ENCODE measurements around the gene DDX19B.
"Not testable (repeated sequence)": the region's sequence is repeated elsewhere in the genome, so short reads cannot be mapped to it uniquely, and the experiment has no call there.

Gene DDX19B

DNA sequence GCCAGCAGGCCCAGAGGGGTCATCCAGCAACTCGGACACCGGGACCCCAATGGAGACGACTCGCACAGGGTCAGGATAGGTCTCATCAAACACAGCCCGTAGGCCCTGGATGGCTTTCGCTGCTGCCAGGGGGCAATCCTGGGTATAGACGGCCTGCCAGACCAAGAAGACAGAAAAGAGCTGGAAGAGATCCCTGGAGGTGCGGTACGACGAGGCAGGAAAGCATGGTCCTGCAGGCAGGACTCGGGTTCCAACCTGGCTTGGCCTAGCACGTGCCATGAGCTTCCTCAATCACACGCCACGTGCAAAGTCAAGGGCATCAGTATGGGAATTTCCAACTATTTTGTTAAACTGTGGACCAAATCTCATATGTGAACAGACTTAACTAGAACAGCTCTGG, 40.9 kb upstream of the DDX19B start:
- no peak for TF ChIP-seq JUND (IDR thresholded peaks at IDR 0.05; ENCODE audit: low read depth)
- DNase-seq (ENCODE audit: low read depth in 1 of 2, low spot score in 1 of 2), result no peak
- in situ Hi-C loops (cut with HindIII; ENCODE audit: low pct_unique_long_range_greater_than_20kb, low sequenced_read_pairs), result no loop called here

- in situ Hi-C loops (cut with HindIII; ENCODE audit: low pct_unique_long_range_greater_than_20kb, low sequenced_read_pairs), result no loop called here
- no peak for DNase-seq (ENCODE audit: low read depth in 1 of 2, low spot score in 1 of 2)
- TF ChIP-seq JUND (IDR thresholded peaks at IDR 0.05; ENCODE audit: low read depth), result no peak
Measured at GRCh38 chr16:70258946-70259345, 40.0 kb upstream of the DDX19B start.

GRCh38 chr16:70259903-70260302, 39.1 kb upstream of the DDX19B start:
- in situ Hi-C loops (cut with HindIII; ENCODE audit: low pct_unique_long_range_greater_than_20kb, low sequenced_read_pairs), result not testable (repeated sequence)
- DNase-seq (ENCODE audit: low read depth in 1 of 2, low spot score in 1 of 2), result peak in 1 of 2 experiments; percentile 25

DNA sequence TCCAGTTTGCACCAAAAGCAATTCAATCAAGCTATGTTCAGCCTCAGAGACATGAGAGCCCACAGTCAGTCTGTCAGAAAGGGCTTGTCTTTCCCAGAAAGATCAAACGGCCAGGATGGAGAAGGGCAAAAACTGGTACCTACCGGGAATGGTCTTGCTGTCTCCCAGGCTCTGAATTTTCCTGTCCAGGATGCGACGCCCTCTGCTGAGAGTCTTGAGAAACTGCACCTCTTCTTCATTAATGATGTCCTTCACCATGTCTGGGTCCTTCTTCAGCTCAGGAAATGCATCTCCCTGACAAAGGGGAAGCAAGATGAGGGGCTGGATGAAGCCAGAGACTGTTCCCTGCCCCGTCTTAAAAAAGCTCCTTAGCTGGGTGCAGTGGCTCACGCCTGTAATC, 31.5 kb upstream of the DDX19B start:
- TF ChIP-seq JUND (IDR thresholded peaks at IDR 0.05; ENCODE audit: low read depth), result no peak
- DNase-seq (ENCODE audit: low read depth in 1 of 2, low spot score in 1 of 2), result peak; percentile 51 to 74
- in situ Hi-C loops (cut with HindIII; ENCODE audit: low pct_unique_long_range_greater_than_20kb, low sequenced_read_pairs), result no loop called here

- DNase-seq (ENCODE audit: low read depth in 1 of 2, low spot score in 1 of 2); in situ Hi-C loops (cut with HindIII; ENCODE audit: low pct_unique_long_range_greater_than_20kb, low sequenced_read_pairs): not testable (repeated sequence)
Measured at GRCh38 chr16:70267922-70268321, 31.1 kb upstream of the DDX19B start.

DNA sequence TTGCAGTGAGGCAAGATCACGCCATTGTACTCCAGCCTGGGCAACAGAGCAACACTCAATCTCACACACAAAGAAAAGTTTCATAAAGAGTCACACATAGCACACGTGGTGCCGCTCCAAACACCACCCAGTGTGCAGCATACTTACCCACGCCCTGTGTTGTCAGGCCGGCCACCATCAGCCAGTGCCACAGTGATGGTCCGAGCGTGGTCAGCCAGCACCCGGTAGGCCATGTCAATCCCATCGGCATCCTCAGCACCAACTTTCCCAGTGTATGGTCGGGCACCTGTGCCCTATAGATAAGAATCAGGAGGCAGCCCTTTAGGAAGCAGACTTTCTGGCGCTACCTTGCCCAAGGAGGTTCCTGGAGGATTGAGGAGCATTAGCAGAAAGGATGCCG, 29.5 kb upstream of the DDX19B start:
- no peak for DNase-seq (ENCODE audit: low read depth in 1 of 2, low spot score in 1 of 2)
- no peak for TF ChIP-seq JUND (IDR thresholded peaks at IDR 0.05; ENCODE audit: low read depth)
- in situ Hi-C loops (cut with HindIII; ENCODE audit: low pct_unique_long_range_greater_than_20kb, low sequenced_read_pairs), result no loop called here

- no peak for DNase-seq (ENCODE audit: low read depth in 1 of 2, low spot score in 1 of 2)
- TF ChIP-seq JUND (IDR thresholded peaks at IDR 0.05; ENCODE audit: low read depth), result no peak
- in situ Hi-C loops (cut with HindIII; ENCODE audit: low pct_unique_long_range_greater_than_20kb, low sequenced_read_pairs), result no loop called here
Measured at GRCh38 chr16:70270176-70270575, 28.8 kb upstream of the DDX19B start.

- no peak for DNase-seq (ENCODE audit: low read depth in 1 of 2, low spot score in 1 of 2)
- in situ Hi-C loops (cut with HindIII; ENCODE audit: low pct_unique_long_range_greater_than_20kb, low sequenced_read_pairs), result no loop called here
Measured at GRCh38 chr16:70271696-70272095, 27.3 kb upstream of the DDX19B start.

GRCh38 chr16:70276392-70276791, 22.6 kb upstream of the DDX19B start:
- no peak for DNase-seq (ENCODE audit: low read depth in 1 of 2, low spot score in 1 of 2)
- in situ Hi-C loops (cut with HindIII; ENCODE audit: low pct_unique_long_range_greater_than_20kb, low sequenced_read_pairs), result no loop called here
- no peak for TF ChIP-seq JUND (IDR thresholded peaks at IDR 0.05; ENCODE audit: low read depth)

More at GRCh38 chr16:70271696-70272095, 27.3 kb upstream of the DDX19B start:
- no peak for TF ChIP-seq JUND (IDR thresholded peaks at IDR 0.05; ENCODE audit: low read depth)

DNA sequence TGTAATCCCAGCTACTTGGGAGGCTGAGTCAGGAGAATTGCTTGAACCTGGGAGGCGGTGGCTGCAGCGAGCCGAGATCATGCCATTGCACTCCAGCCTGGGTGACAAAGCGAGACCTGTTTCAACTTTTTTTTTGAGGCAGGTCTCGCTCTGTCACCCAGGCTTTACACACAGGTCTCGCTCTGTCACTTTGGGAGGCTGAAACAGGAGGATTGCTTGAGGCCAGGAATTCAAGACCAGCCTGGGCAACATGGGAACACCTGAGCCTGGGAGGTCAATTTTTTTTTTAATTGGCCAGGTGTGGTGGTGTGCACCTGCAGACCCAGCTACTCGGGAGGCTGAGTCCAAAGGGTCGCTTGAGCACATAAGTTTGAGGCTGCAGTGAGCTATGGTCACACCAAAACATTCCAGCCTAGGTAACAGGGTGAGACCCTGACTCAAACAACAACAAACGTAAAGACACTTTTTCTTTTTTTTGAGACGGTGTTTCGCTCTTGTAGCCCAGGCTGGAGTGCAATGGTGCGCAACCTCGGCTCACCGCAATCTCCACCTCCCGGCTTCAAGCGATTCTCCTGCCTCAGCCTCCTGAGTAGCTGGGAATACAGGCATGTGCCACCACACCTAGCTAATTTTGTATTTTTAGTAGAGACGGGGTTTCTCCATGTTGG, 11.5 kb upstream of the DDX19B start:
- DNase-seq (ENCODE audit: low read depth in 1 of 2, low spot score in 1 of 2); in situ Hi-C loops (cut with HindIII; ENCODE audit: low pct_unique_long_range_greater_than_20kb, low sequenced_read_pairs): not testable (repeated sequence)

DNA sequence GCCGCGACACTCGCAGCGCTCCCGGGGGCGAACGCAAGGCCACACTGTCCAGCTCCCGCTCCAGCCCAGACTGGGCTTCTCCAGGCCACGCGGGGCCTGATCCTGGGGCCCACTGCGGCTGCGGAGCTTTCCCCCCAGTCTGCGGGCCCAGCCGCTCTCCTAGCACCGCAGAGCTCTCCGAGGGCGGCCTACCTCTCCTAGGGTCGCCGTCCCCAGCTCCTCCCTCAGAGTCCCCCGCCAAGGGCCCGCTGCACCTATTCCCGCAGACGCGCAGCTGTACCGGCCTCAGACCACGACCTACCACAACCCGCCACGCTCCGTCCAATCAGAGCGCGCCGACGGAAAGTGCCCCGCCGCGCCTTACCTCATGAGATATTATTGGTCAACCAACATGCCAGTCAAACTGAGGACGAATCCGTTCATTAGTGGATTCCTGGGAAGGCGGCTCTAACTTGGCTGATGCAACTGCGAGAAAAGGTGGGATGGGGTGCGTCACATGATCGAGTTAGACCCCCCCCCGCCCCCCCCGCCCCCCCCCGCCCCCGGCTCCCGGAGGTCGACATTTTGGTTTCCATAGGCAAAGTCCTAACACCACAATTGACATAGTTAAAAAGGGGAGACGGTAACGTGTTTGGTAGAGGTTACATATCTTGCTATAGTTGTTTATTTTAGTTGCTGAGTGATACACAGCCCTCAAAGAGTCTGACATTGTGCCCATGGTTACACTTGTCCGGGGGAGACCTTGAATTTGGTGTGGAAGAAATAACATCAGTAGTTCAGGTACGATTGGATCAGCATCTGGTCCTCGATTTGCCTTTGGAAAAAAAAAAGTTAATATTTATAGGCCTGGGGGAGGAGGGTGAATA, 9.5 kb upstream of the DDX19B start, which contains the start of gene AARS1:
Gene AARS1 (minus strand): TSS at position 278 of the 866 bp plus-strand sequence. CDS start 6,743 bp downstream, outside the sequence.
- in situ Hi-C loops (cut with HindIII; ENCODE audit: low pct_unique_long_range_greater_than_20kb, low sequenced_read_pairs), result no loop called here
- peak; percentile 97 to 100 for DNase-seq (ENCODE audit: low read depth in 1 of 2, low spot score in 1 of 2)
- no peak for TF ChIP-seq JUND (IDR thresholded peaks at IDR 0.05; ENCODE audit: low read depth)

DNA sequence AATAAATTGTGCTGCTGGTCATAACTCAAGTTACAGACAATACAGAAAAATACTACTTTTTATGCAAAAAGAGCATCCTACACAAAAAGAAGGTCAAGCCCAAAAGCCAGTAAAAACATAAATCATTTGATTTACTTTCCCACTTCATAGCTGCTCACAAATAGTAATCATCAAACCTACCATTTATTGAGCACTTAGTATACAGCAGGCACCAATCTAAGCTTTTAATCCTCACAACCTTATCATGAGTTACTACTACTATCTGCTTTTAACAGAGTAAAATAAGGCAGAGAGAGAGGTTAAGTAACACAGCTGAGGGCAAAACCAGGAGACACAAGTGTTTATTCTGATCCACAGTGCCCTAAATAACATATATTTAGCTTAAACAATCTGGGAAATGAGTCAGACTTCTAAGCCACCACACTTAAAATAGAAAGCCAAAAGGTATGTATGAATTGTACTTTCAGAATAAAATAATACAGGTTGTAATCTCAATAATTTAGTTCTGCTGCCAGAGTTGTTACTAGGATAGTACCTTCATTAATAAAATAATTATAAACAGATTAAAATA, 8.0 kb upstream of the DDX19B start:
- in situ Hi-C loops (cut with HindIII; ENCODE audit: low pct_unique_long_range_greater_than_20kb, low sequenced_read_pairs), result no loop called here
- no peak for DNase-seq (ENCODE audit: low read depth in 1 of 2, low spot score in 1 of 2)
- TF ChIP-seq JUND (IDR thresholded peaks at IDR 0.05; ENCODE audit: low read depth), result no peak

DNA sequence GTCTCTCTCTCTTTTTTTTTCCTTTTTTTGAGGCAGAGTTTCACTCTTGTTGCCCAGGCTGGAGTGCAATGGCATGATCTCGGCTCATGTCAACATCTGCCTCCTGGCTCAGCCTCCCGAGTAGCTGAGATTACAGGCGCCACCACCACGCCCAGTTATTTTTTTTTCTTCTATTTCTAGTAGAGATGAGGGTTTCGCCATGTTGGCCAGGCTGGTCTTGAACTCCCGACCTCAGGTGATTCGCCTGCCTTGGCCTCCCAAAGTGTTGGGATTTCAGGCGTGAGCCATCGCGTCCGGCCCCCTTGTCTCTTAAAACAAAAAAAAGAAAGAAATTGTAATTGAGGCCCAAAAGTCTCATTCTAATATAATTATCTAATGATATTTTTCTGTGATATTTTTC, 6.8 kb upstream of the DDX19B start:
- in situ Hi-C loops (cut with HindIII; ENCODE audit: low pct_unique_long_range_greater_than_20kb, low sequenced_read_pairs); DNase-seq (ENCODE audit: low read depth in 1 of 2, low spot score in 1 of 2): not testable (repeated sequence)
